Neural crest cell (in vitro differentiated cells): ENCODE measurements around the gene GALNTL6. TPM values are rescaled to one million over a fixed set of nuclear protein-coding genes. Genes with fewer than 3 reads are reported as not detected.

ENCODE experiments used
- DNase-seq: peaks from one replicate; pipeline ENCODE4 v3.0.0; 2021; ENCODE audit warnings: low read depth, mixed read lengths, low spot score
- H3K27ac Mint-ChIP-seq: one replicate; pipeline ENCODE4 v1.8.0; 2021; ENCODE audit warnings: mild to moderate bottlenecking, mixed read lengths; ENCODE audit not compliant: unreplicated experiment
- H3K27me3 Mint-ChIP-seq: 2 replicates; pipeline ENCODE4 v1.8.0; 2021; ENCODE audit warnings: low read depth, mild to moderate bottlenecking, mixed read lengths
- H3K36me3 Mint-ChIP-seq: 2 replicates; pipeline ENCODE4 v1.8.0; 2021; ENCODE audit warnings: low read depth, mild to moderate bottlenecking, mixed read lengths
- H3K4me1 Mint-ChIP-seq: 2 replicates; pipeline ENCODE4 v1.8.0; 2021; ENCODE audit warnings: mixed read lengths
- H3K4me3 Mint-ChIP-seq: one replicate; pipeline ENCODE4 v1.8.0; 2021; ENCODE audit warnings: mild to moderate bottlenecking, mixed read lengths
- H3K9me3 Mint-ChIP-seq: 2 replicates; pipeline ENCODE4 v1.8.0; 2021; ENCODE audit warnings: mixed read lengths
- total RNA-seq: library from RNA; stranded (reverse); gene quantifications from 2 replicates; pipeline ENCODE4 v1.2.1, GENCODE V29; 2021
- TF ChIP-seq, protein P1 (sequence below): fragments of 200-600 bp; sonication (generic); conservative IDR thresholded peaks from 2 replicates; pipeline ENCODE4 v1.5.0; 2021; ENCODE audit warnings: antibody characterized with exemption, mild to moderate bottlenecking

The GALNTL6 gene
- total RNA-seq, 1 donor from 2014 or later: 0.07 TPM

DNA sequence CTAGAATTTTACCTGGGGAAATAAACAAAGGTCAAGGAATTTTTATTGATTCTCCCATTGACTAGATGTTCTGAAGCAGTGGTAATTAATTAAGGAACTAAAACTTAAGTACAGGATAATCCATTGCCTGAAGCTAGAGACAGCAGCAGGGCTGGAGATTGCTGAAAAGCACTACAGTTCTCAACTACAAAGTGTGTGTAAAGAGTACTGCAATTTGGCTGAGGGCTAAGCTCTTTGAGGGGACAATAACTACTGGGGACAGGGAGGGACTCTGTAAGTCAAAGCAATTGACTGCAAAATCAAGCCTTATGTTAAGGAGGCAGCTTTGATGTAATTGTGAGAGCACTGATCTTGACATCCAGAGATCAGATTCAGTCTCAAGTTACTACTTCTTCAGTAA lies 260.4 kb downstream of the GALNTL6 start:
- peaks cover 8% of the 10 kb centered on the region for H3K9me3 Mint-ChIP-seq
- H3K4me3 Mint-ChIP-seq: no peak overlapping the region
- TF ChIP-seq, protein P1, sequence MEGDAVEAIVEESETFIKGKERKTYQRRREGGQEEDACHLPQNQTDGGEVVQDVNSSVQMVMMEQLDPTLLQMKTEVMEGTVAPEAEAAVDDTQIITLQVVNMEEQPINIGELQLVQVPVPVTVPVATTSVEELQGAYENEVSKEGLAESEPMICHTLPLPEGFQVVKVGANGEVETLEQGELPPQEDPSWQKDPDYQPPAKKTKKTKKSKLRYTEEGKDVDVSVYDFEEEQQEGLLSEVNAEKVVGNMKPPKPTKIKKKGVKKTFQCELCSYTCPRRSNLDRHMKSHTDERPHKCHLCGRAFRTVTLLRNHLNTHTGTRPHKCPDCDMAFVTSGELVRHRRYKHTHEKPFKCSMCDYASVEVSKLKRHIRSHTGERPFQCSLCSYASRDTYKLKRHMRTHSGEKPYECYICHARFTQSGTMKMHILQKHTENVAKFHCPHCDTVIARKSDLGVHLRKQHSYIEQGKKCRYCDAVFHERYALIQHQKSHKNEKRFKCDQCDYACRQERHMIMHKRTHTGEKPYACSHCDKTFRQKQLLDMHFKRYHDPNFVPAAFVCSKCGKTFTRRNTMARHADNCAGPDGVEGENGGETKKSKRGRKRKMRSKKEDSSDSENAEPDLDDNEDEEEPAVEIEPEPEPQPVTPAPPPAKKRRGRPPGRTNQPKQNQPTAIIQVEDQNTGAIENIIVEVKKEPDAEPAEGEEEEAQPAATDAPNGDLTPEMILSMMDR: no peak
- DNase-seq: no peak
- no peak overlapping the region for H3K27ac Mint-ChIP-seq
- H3K36me3 Mint-ChIP-seq: no peaks in the 10 kb centered on the region
- no peaks in the 10 kb centered on the region for H3K27me3 Mint-ChIP-seq
- peaks cover 13% of the 10 kb centered on the region for H3K4me1 Mint-ChIP-seq

DNA sequence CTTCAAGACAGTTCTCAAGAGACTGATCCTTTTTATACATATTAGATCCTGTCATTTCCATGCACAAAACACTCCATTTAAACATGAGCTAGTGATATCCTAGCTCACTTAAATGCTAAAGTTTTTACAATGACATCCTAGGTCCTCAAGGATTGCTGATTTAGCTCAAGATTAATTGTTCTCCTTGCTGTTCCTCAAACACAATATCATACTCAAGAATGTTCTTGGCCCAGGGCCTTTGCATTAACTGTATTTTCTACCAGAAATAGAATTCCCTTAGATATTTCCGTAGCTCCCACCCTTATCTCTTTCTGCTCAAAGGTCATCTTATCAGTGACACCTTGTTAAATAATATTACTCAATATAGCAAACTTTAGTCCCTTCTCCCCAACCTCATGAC lies 270.1 kb downstream of the GALNTL6 start:
- Mint-ChIP-seq H3K27ac (no peak overlapping the region), H3K4me3 (no peak overlapping the region), H3K4me1 (no peaks in the 10 kb centered on the region), H3K27me3 (no peaks in the 10 kb centered on the region), H3K9me3 (no peaks in the 10 kb centered on the region), H3K36me3 (no peaks in the 10 kb centered on the region)
- no peak for DNase-seq
- TF ChIP-seq, protein P1: no peak

DNA sequence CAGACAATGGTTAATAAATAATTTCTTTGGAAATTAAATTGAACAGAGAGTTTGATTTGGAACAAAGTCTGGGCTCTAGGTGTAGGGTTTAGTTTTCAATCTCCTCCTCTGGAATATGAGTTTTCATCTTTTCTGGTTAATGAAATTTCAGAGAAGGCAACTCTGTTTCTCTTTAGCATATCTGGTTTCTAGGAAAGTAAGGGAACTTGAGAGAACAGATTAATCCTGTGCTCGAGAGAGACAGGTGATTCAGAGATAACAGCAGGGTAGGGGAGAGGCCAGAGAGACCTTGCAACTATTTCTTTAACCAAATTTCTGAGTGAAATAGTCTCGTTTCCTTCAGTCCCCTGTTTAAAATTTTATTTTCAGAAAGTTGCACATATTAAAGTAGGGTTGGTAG lies 275.4 kb downstream of the GALNTL6 start:
- no peaks in the 10 kb centered on the region for H3K4me1 Mint-ChIP-seq
- H3K36me3 Mint-ChIP-seq: no peaks in the 10 kb centered on the region
- DNase-seq: no peak
- no peak overlapping the region for H3K4me3 Mint-ChIP-seq
- TF ChIP-seq, protein P1: no peak
- no peaks in the 10 kb centered on the region for H3K27me3 Mint-ChIP-seq
- H3K9me3 Mint-ChIP-seq: no peaks in the 10 kb centered on the region
- H3K27ac Mint-ChIP-seq: no peak overlapping the region

DNA sequence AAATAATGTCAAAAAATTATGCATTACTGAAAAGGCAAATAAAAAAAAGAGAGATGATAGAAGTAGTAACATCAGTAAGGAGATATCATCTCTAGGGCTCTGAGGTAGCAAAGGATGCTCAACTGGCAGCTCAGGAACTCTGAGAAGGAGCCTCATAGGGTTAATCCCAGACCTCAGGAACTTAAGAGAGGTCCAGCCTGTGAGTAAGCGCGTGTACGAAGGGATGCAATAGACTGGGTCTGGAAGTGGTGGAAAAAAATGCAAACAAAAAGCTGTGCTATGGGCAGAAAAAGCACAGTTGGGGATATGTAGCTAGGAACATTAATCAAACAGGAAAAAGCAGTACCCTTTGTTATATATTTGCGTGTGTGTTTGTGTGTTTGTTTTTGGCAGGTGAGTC lies 282.0 kb downstream of the GALNTL6 start:
- H3K27ac Mint-ChIP-seq: no peak overlapping the region

DNA sequence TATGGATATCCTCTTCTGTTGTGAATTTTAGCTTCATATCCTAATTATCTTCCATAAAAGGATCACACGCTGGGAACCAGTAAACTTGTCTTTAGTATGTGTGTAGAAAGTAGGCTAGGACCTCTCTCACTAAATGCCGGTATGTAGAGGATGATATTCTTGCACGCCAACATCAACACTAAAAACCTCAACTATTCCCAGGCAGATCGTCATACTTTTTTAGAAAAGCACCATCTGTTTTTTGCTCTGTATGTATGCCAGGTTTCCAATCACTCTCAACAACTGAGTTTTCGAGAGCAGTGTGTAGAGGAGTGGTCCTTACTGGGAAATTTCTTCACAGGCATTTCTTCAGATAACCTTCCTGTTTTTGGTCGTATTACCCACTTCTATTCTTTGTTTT lies 283.6 kb downstream of the GALNTL6 start:
- H3K9me3 Mint-ChIP-seq: peaks cover 3% of the 10 kb centered on the region
- no peak overlapping the region for H3K27ac Mint-ChIP-seq
- no peaks in the 10 kb centered on the region for H3K36me3 Mint-ChIP-seq
- DNase-seq: no peak
- no peak overlapping the region for H3K4me3 Mint-ChIP-seq
- no peaks in the 10 kb centered on the region for H3K27me3 Mint-ChIP-seq
- TF ChIP-seq, protein P1: no peak
- H3K4me1 Mint-ChIP-seq: peaks cover 25% of the 10 kb centered on the region

More for the DNA sequence above, 282.0 kb downstream of the GALNTL6 start:
- Mint-ChIP-seq H3K36me3 (no peaks in the 10 kb centered on the region), H3K4me3 (no peak overlapping the region), H3K9me3 (no peaks in the 10 kb centered on the region), H3K27me3 (no peaks in the 10 kb centered on the region), H3K4me1 (peaks cover 19% of the 10 kb centered on the region)
- TF ChIP-seq, protein P1: no peak
- DNase-seq: no peak

DNA sequence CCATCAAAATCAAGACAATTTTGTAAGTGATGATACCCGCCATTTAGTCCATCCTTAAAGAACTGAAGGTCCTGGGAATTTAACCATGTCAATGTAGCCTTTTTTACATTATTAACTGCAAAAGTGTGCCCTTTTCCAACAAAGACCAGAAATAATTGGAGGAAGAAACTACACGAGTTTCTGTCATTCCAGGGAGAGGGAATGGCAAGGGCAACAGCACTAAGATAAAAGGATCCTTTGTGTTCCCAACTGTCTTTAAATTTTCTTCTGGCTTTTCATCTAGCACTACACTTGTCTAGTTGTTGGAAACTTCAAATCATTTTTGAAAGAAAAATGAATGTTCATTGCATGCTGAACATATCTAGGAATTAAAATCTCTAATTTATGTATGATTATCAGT lies 286.2 kb downstream of the GALNTL6 start:
- TF ChIP-seq, protein P1: no peak
- DNase-seq: no peak
- H3K27me3 Mint-ChIP-seq: no peaks in the 10 kb centered on the region
- H3K4me3 Mint-ChIP-seq: no peak overlapping the region
- H3K27ac Mint-ChIP-seq: no peak overlapping the region
- peaks cover 25% of the 10 kb centered on the region for H3K4me1 Mint-ChIP-seq
- H3K9me3 Mint-ChIP-seq: peaks cover 3% of the 10 kb centered on the region
- no peaks in the 10 kb centered on the region for H3K36me3 Mint-ChIP-seq
